WTC11 (cell line): Measurements from ENCODE around the gene WWP2.

Experiments
- ZNF423 ChIP-seq: fragments of 250-450 bp; sonication (Bioruptor Pico); IDR thresholded peaks from 2 replicates; pipeline ENCODE4 v2.1.2; 2022; ENCODE audit warnings: mild to moderate bottlenecking, moderate library complexity
- TF ChIP-seq, protein P1 (sequence below): fragments of 200-600 bp; IDR thresholded peaks from 2 replicates; pipeline ENCODE4 v1.8.0; 2022; ENCODE audit warnings: antibody characterized with exemption

DNA sequence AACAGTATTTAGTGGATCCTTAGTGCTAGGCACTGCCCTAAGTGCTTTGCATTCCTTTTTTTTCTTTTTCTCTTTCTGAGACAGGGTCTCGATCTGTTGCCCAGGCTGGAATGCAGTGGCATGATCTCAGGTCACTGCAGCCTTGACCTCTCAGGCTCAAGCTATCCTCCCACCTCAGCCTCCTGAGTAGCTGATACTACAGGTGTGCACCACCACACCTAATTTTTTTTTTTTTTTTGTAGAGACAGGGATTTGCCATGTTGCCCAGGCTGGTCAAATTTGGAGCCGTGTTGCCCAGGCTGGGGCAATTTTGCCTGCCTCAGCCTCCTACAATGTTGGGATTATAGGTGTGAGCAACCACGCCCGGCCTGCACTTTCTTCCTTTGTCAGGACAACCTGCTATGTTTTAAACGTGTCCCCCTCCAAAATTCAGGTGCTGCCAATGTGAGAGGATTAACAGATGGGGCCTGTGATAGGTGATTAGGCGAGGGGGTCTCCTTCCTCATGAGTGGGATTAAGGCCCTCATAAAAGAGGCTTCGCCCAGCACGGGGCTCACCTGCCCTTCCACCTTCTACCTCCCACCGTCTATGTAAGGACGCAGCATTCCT, 41.2 kb upstream of the WWP2 start:
- TF ChIP-seq, protein P1, sequence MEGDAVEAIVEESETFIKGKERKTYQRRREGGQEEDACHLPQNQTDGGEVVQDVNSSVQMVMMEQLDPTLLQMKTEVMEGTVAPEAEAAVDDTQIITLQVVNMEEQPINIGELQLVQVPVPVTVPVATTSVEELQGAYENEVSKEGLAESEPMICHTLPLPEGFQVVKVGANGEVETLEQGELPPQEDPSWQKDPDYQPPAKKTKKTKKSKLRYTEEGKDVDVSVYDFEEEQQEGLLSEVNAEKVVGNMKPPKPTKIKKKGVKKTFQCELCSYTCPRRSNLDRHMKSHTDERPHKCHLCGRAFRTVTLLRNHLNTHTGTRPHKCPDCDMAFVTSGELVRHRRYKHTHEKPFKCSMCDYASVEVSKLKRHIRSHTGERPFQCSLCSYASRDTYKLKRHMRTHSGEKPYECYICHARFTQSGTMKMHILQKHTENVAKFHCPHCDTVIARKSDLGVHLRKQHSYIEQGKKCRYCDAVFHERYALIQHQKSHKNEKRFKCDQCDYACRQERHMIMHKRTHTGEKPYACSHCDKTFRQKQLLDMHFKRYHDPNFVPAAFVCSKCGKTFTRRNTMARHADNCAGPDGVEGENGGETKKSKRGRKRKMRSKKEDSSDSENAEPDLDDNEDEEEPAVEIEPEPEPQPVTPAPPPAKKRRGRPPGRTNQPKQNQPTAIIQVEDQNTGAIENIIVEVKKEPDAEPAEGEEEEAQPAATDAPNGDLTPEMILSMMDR: no peak
- no peak for TF ChIP-seq ZNF423
